Stimulated activated CD4-positive, alpha-beta T cell treated with anti-CD3 and anti-CD28 coated beads, Interleukin-1b, Interleukin-23, amount 100 ng/mL, for 4 hours (primary cell): ENCODE results near the gene NID2.

Experiments
- DNase-seq, 2 donors: peaks; one replicate each; pipeline ENCODE4 v3.0.0-alpha.2; 2020; ENCODE audit warnings: low read depth in 2 of 2

NID2 gene

GRCh38 chr14:52025310-52025709, 43.5 kb downstream of the NID2 start:
- no peak for DNase-seq

- DNase-seq, result no peak
Observed at GRCh38 chr14:52023518-52023917, 45.3 kb downstream of the NID2 start.

GRCh38 chr14:52021957-52022600, 46.8 kb downstream of the NID2 start:
- DNase-seq, result no peak

- DNase-seq, result no peak
Observed at GRCh38 chr14:52020866-52021717, 47.8 kb downstream of the NID2 start.

- no peak for DNase-seq
Observed at GRCh38 chr14:52020161-52020714, 48.6 kb downstream of the NID2 start.

- no peak for DNase-seq
Observed at GRCh38 chr14:52018970-52019369, 49.9 kb downstream of the NID2 start.

- DNase-seq, result no peak
Observed at GRCh38 chr14:52018252-52018651, 50.6 kb downstream of the NID2 start.

- no peak for DNase-seq
Observed at GRCh38 chr14:52015411-52016030, 53.3 kb downstream of the NID2 start.

- no peak for DNase-seq
Observed at GRCh38 chr14:52014601-52015267, 54.1 kb downstream of the NID2 start.

GRCh38 chr14:52013984-52014600, 54.8 kb downstream of the NID2 start:
- DNase-seq, result no peak

- DNase-seq, result no peak
Observed at GRCh38 chr14:52012635-52013034, 56.2 kb downstream of the NID2 start.

GRCh38 chr14:52011523-52011922, 57.3 kb downstream of the NID2 start:
- DNase-seq, result no peak

- DNase-seq, result no peak
Observed at GRCh38 chr14:52010173-52010693, 58.6 kb downstream of the NID2 start.

- no peak for DNase-seq
Observed at GRCh38 chr14:52008136-52008535, 60.7 kb downstream of the NID2 start.

- DNase-seq, result no peak
Observed at GRCh38 chr14:52007637-52008036, 61.2 kb downstream of the NID2 start.

GRCh38 chr14:52007211-52007610, 61.6 kb downstream of the NID2 start:
- no peak for DNase-seq

GRCh38 chr14:52006361-52006760, 62.5 kb downstream of the NID2 start:
- DNase-seq, result no peak

- no peak for DNase-seq
Observed at GRCh38 chr14:52005625-52006024, 63.2 kb downstream of the NID2 start.

GRCh38 chr14:52003324-52003723, 65.5 kb downstream of the NID2 start:
- no peak for DNase-seq

- no peak for DNase-seq
Observed at GRCh38 chr14:52002542-52002941, 66.3 kb downstream of the NID2 start.

- DNase-seq, result no peak
Observed at GRCh38 chr14:52000696-52001095, 68.2 kb downstream of the NID2 start.
